Measurements from ENCODE around the gene AGR2.
A peak's percentile ranks its signal among the peaks of the same experiment; 100 is the strongest.

The AGR2 gene

DNA sequence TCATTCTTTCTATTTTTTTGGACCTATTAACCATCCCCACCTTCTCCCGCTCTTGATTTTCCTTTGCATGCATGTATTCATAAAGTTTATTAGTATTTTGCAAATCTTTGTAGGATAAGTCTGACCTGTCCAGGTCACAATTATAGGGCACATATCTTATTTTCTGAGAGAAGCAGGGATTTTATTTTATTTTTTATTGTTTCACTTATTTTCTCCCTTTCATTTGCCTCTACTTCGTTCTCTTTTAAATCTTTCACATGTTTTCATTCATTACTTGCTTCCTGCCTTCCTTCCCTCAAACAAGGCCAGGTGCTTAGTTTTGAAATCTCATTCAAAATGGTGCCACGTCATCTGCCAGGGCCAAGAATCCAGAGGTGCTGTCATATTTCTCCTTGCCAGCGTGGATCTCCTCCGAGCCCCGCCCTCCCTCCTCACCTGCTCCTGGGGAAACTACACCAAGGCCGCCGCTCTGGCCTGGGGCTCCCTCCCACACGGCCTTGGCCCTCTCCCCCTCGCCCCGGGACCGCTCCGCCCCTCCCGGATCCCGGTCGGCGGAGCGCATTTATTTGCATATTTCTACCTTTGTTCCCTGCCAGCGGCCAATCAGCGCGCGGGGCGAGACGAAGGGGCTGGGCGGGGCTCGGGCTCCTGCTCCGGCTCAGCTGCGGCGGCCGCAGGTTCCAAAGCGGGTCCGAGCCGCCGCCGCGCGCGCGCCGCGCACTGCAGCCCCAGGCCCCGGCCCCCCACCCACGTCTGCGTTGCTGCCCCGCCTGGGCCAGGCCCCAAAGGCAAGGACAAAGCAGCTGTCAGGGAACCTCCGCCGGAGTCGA lies 51.5 kb downstream of the AGR2 start, which contains the start of gene TSPAN13:
Gene TSPAN13 (plus strand): TSS at position 654 of the 830 bp plus-strand sequence. CDS start 213 bp downstream, outside the sequence.
- TF ChIP-seq NFIC (IDR thresholded peaks at IDR 0.05) (no peak), RAD21 (IDR thresholded peaks at IDR 0.05; ENCODE audit: low read depth) (no peak), YY1 (IDR thresholded peaks at IDR 0.05; ENCODE audit: low read depth) (no peak; the same call in 1 of the 2 replicates), TAF1 (IDR thresholded peaks at IDR 0.05; ENCODE audit: low read depth) (0 out of 2 replicates have a peak, but pooled peaks have one; percentile 46), EGR1 (IDR thresholded peaks at IDR 0.05) (no peak), EP300 (IDR thresholded peaks at IDR 0.05; ENCODE audit: borderline replicate concordance) (no peak), FOXM1 (IDR thresholded peaks at IDR 0.05; ENCODE audit: borderline replicate concordance, low read depth) (no peak; the same call in 1 of the 2 replicates), ZBTB7A (IDR thresholded peaks at IDR 0.05; ENCODE audit: low read depth) (no peak), CEBPB (IDR thresholded peaks at IDR 0.05) (no peak), TEAD4 (IDR thresholded peaks at IDR 0.05) (no peak), CREB1 (IDR thresholded peaks at IDR 0.05; ENCODE audit: low read depth) (peak; percentile 44; the same call in 1 of the 2 replicates), TCF12 (IDR thresholded peaks at IDR 0.05; ENCODE audit: low read depth) (no peak)
- TF ChIP-seq, protein P1, sequence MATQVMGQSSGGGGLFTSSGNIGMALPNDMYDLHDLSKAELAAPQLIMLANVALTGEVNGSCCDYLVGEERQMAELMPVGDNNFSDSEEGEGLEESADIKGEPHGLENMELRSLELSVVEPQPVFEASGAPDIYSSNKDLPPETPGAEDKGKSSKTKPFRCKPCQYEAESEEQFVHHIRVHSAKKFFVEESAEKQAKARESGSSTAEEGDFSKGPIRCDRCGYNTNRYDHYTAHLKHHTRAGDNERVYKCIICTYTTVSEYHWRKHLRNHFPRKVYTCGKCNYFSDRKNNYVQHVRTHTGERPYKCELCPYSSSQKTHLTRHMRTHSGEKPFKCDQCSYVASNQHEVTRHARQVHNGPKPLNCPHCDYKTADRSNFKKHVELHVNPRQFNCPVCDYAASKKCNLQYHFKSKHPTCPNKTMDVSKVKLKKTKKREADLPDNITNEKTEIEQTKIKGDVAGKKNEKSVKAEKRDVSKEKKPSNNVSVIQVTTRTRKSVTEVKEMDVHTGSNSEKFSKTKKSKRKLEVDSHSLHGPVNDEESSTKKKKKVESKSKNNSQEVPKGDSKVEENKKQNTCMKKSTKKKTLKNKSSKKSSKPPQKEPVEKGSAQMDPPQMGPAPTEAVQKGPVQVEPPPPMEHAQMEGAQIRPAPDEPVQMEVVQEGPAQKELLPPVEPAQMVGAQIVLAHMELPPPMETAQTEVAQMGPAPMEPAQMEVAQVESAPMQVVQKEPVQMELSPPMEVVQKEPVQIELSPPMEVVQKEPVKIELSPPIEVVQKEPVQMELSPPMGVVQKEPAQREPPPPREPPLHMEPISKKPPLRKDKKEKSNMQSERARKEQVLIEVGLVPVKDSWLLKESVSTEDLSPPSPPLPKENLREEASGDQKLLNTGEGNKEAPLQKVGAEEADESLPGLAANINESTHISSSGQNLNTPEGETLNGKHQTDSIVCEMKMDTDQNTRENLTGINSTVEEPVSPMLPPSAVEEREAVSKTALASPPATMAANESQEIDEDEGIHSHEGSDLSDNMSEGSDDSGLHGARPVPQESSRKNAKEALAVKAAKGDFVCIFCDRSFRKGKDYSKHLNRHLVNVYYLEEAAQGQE (IDR thresholded peaks at IDR 0.05; ENCODE audit: low read depth) = no peak
- TF ChIP-seq, protein P2, sequence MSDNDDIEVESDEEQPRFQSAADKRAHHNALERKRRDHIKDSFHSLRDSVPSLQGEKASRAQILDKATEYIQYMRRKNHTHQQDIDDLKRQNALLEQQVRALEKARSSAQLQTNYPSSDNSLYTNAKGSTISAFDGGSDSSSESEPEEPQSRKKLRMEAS (IDR thresholded peaks at IDR 0.05) = peak; percentile 65
- TF ChIP-seq, protein P3, sequence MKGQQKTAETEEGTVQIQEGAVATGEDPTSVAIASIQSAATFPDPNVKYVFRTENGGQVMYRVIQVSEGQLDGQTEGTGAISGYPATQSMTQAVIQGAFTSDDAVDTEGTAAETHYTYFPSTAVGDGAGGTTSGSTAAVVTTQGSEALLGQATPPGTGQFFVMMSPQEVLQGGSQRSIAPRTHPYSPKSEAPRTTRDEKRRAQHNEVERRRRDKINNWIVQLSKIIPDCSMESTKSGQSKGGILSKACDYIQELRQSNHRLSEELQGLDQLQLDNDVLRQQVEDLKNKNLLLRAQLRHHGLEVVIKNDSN (IDR thresholded peaks at IDR 0.05) = no peak

DNA sequence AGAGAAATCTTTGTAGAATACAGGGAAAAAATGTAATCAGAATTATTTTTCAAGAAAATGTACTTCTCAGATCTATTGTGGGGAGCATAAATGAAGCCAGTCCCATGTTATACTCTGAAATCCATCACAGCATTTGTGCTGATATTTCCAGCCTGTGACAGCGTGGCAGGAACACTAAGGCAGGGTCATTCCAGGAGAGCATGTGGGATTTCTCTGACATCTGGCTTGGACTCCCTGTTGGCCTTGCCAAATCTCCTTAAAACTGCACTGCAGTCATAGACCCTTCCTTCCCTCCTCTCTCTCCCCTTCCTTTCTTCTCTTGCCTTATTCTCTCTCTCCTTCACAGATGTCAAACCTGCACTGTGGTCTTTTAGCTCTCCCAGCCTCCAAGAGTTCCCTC lies 57.7 kb downstream of the AGR2 start:
- no peak for TF ChIP-seq FOXM1 (IDR thresholded peaks at IDR 0.05; ENCODE audit: borderline replicate concordance, low read depth)
- TF ChIP-seq YY1 (IDR thresholded peaks at IDR 0.05; ENCODE audit: low read depth) = no peak
- TF ChIP-seq TAF1 (IDR thresholded peaks at IDR 0.05; ENCODE audit: low read depth) = no peak
- TF ChIP-seq EP300 (IDR thresholded peaks at IDR 0.05; ENCODE audit: borderline replicate concordance) = no peak
- TF ChIP-seq RAD21 (IDR thresholded peaks at IDR 0.05; ENCODE audit: low read depth) = no peak
- TF ChIP-seq NFIC (IDR thresholded peaks at IDR 0.05) = no peak
- no peak for TF ChIP-seq EGR1 (IDR thresholded peaks at IDR 0.05)
- no peak for TF ChIP-seq ZBTB7A (IDR thresholded peaks at IDR 0.05; ENCODE audit: low read depth)
- TF ChIP-seq, protein P1 (IDR thresholded peaks at IDR 0.05; ENCODE audit: low read depth) = no peak
- no peak for TF ChIP-seq TEAD4 (IDR thresholded peaks at IDR 0.05)
- no peak for TF ChIP-seq CREB1 (IDR thresholded peaks at IDR 0.05; ENCODE audit: low read depth)
- TF ChIP-seq CEBPB (IDR thresholded peaks at IDR 0.05) = no peak
- TF ChIP-seq, protein P2 (IDR thresholded peaks at IDR 0.05) = no peak
- no peak for TF ChIP-seq TCF12 (IDR thresholded peaks at IDR 0.05; ENCODE audit: low read depth)
- TF ChIP-seq, protein P3 (IDR thresholded peaks at IDR 0.05) = no peak

DNA sequence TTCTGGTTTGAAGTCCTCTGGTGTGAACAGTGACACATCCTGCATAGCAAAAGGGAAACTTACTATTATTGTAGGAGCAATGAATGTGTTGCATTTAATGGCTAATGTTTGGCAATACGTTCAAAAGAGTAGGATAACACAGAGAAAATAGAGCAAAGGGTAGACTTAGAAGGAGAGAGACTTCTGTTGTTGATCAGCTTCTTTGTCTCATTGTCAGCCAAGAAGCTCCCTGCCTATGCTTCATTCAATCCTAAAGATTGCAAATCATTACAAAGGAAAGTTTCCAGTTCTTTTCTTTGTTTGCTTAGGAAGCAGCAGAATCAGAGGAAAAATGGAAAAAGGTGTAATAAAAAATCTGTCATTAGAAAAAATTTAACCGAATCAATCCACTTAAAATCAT lies 59.2 kb downstream of the AGR2 start:
- TF ChIP-seq NFIC (IDR thresholded peaks at IDR 0.05) (no peak), CEBPB (IDR thresholded peaks at IDR 0.05) (no peak)

DNA sequence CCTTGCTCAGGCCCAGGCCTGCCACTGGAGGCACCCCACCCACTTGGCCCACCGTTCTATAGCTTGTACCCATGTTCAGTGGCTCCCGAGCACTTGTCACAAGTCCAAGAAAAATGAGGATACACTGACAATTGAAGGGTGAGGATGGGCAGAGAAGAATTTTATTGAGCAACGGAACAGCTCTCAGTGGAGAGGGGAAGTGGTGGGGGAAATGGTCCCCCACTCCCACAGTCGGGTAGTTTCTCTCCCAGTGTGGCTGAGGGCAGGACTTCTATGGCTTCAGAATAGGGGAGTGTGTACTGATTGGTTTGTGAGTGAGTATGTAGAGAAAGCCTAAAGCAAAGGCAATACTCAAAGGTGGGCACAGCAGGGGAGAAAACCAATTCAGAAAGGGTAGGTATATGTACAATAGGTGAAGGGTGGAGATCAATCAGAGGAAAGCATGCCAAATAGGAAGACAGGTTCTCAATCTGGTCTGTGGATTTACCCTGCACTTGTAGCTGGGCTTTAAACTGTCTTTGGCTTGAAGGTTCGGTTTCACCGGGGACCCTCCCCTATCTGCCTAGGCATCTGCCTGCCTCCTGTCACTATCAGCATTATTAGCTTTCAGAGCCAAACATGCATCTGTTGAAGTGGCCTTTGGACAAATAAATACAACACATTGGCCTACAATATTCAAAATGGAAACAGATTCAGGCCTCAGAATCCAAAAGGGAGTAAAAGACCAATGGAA lies 60.1 kb downstream of the AGR2 start:
- no peak for TF ChIP-seq ZBTB7A (IDR thresholded peaks at IDR 0.05; ENCODE audit: low read depth)
- no peak for TF ChIP-seq EGR1 (IDR thresholded peaks at IDR 0.05)
- TF ChIP-seq, protein P2 (IDR thresholded peaks at IDR 0.05) = no peak
- no peak for TF ChIP-seq TAF1 (IDR thresholded peaks at IDR 0.05; ENCODE audit: low read depth)
- no peak for TF ChIP-seq YY1 (IDR thresholded peaks at IDR 0.05; ENCODE audit: low read depth)
- no peak for TF ChIP-seq CEBPB (IDR thresholded peaks at IDR 0.05)
- no peak for TF ChIP-seq RAD21 (IDR thresholded peaks at IDR 0.05; ENCODE audit: low read depth)
- TF ChIP-seq EP300 (IDR thresholded peaks at IDR 0.05; ENCODE audit: borderline replicate concordance) = no peak
- no peak for TF ChIP-seq CREB1 (IDR thresholded peaks at IDR 0.05; ENCODE audit: low read depth)
- no peak for TF ChIP-seq FOXM1 (IDR thresholded peaks at IDR 0.05; ENCODE audit: borderline replicate concordance, low read depth)
- no peak for TF ChIP-seq NFIC (IDR thresholded peaks at IDR 0.05)

Data from Ishikawa (cell line).